Activated naive CD8-positive, alpha-beta T cell (primary cell): ENCODE results near the gene PTPA.
"Not testable (repeated sequence)": the region's sequence is repeated elsewhere in the genome, so short reads cannot be mapped to it uniquely, and the experiment has no call there.

ENCODE experiments used
- H3K27ac Mint-ChIP-seq: one replicate; pipeline ENCODE4 v1.8.0; 2021; ENCODE audit warnings: mixed read lengths
- H3K27me3 Mint-ChIP-seq: one replicate; pipeline ENCODE4 v1.8.0; 2021; ENCODE audit warnings: mixed read lengths
- H3K36me3 Mint-ChIP-seq: one replicate; pipeline ENCODE4 v1.8.0; 2021; ENCODE audit warnings: mixed read lengths
- H3K4me1 Mint-ChIP-seq: one replicate; pipeline ENCODE4 v1.8.0; 2021; ENCODE audit warnings: low read depth, mixed read lengths
- H3K4me3 Mint-ChIP-seq: one replicate; pipeline ENCODE4 v1.8.0; 2021; ENCODE audit warnings: mild to moderate bottlenecking, mixed read lengths
- H3K9me3 Mint-ChIP-seq: one replicate; pipeline ENCODE4 v1.8.0; 2021; ENCODE audit warnings: low read depth, mixed read lengths

Gene PTPA

GRCh38 chr9:129193655-129194054 is 82.4 kb downstream of the PTPA start:
- no peaks in the 10 kb centered on the region for H3K4me1 Mint-ChIP-seq
- no peaks in the 10 kb centered on the region for H3K27me3 Mint-ChIP-seq
- H3K4me3 Mint-ChIP-seq, result no peak overlapping the region
- H3K9me3 Mint-ChIP-seq, result no peaks in the 10 kb centered on the region
- no peak overlapping the region for H3K27ac Mint-ChIP-seq
- peaks cover 2% of the 10 kb centered on the region for H3K36me3 Mint-ChIP-seq

DNA sequence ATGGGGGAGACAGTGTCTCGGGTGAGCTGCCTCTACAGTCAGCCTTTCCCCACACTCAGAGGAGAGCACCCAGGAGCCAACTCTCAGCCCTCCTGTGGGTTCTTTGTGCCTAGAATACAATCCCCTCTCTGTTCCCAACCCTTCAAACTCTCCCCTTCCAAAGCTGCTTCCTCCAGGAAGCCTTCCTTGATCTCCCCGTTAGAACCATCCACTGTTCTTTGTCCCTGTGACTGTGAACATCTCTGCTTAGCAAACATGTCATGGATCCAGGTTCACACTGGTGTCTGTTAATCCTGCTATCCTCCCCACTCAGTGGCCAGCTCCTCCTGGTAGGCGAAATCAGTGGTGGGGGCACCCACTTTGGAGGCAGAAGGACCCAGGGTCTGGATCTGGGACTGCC is 83.0 kb downstream of the PTPA start:
- H3K4me3 Mint-ChIP-seq, result no peak overlapping the region
- H3K27me3 Mint-ChIP-seq, result no peaks in the 10 kb centered on the region
- no peaks in the 10 kb centered on the region for H3K9me3 Mint-ChIP-seq
- H3K27ac Mint-ChIP-seq, result no peak overlapping the region
- peaks cover 2% of the 10 kb centered on the region for H3K36me3 Mint-ChIP-seq
- H3K4me1 Mint-ChIP-seq, result peaks cover 3% of the 10 kb centered on the region

DNA sequence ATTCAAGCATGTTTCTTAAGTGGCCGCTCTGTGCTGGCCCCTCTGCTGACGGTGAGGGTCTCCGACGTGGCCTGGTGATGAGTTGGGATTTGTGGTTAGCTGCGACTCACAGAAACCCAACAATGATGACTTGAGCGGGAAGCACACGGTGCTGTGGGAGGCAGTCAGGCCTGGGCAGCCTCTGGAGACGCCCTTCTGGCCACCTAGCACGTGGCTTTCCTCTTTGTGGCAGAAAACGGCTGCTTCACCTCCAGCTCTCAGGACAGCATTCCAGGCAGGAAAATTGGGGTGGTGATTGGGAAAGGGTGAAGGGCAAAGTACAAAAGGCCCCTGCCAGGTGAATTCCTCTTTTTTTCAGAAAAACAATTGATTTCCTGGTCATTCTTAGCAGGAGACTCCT is 84.4 kb downstream of the PTPA start:
- Mint-ChIP-seq H3K27me3 (no peaks in the 10 kb centered on the region), H3K4me1 (peaks cover 3% of the 10 kb centered on the region), H3K36me3 (peaks cover 2% of the 10 kb centered on the region), H3K9me3 (no peaks in the 10 kb centered on the region), H3K4me3 (no peak overlapping the region), H3K27ac (no peak overlapping the region)

- H3K27ac Mint-ChIP-seq, H3K4me1 Mint-ChIP-seq, H3K4me3 Mint-ChIP-seq, H3K27me3 Mint-ChIP-seq, H3K36me3 Mint-ChIP-seq, H3K9me3 Mint-ChIP-seq: not testable (repeated sequence)
These were observed 85.8 kb downstream of the PTPA start for GRCh38 chr9:129197045-129197444.

GRCh38 chr9:129197978-129198318 is 86.7 kb downstream of the PTPA start:
- Mint-ChIP-seq H3K36me3 (no peaks in the 10 kb centered on the region), H3K27me3 (no peaks in the 10 kb centered on the region), H3K27ac (no peak overlapping the region), H3K4me1 (peaks cover 3% of the 10 kb centered on the region), H3K4me3 (no peak overlapping the region), H3K9me3 (no peaks in the 10 kb centered on the region)
